ENCODE results near the gene TMTC2. TPM values are rescaled to one million over a fixed set of nuclear protein-coding genes. Genes with fewer than 3 reads are reported as not detected.

TMTC2 gene
- total RNA-seq, 2 experiments from 2014 or later = 2.4 to 2.5 TPM

DNA sequence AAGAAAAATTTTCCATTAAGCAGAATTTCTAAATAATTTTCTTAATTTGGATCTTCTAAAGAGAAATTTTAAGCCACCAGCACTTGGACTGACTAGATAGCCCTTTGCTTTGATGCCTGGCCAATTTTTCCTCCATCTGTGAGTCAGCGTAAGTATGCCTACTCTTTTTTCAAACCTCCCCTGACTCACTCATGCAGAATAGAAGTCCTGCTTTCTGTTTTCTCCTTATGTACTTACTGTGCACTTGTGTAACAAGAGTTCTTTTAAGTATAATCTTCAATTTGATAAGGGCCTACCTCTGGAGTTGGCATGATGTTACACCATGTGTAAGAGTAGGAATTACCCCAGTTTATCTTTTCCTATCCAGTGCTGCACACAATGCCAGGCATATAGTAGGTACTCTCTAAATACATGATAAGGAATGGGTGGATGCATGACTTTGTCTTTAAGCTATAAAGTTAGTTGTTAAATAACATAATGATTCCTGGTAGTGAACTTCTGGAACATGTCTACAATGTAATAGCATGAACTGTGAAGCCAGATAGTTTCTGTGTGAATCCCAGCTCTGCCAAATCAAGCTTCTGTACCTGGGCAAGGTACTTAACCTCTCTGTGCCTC lies 329.6 kb downstream of the TMTC2 start:
- ATAC-seq (no peak), DNase-seq (no peak)
- Mint-ChIP-seq H3K4me1 (no peaks in the 10 kb centered on the region), H3K27me3 (no peaks in the 10 kb centered on the region), H3K27ac (no peak overlapping the region), H3K9me3 (ENCODE audit: low read depth) (no peaks in the 10 kb centered on the region), H3K4me3 (no peak overlapping the region), H3K36me3 (ENCODE audit: low read depth) (no peaks in the 10 kb centered on the region)
- intact Hi-C loops (cut with DNase I, micrococcal nuclease) = no loop called here
- ChIA-PET POLR2A (no interaction called here), CTCF (no interaction called here)

DNA sequence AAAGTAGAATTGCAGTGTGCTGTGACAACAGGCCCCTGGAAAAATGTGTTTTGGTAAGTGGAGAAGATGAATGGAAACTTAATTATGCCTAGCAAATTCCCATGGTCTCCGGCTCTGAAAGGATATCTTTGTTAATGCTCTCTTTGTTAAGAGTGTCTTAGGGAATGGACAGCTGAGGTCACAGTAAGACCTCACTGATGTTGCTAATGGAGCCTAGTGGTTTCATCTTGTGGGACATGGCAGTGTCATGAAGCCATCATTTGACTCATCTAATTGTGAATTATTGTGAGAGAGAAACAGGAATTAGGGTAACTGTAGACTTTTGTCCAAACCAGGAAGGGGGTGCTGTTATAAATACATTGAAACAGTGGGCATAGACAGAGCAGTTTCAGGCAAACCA lies 330.3 kb downstream of the TMTC2 start:
- no peaks in the 10 kb centered on the region for H3K9me3 Mint-ChIP-seq (ENCODE audit: low read depth)
- intact Hi-C loops (cut with DNase I, micrococcal nuclease) = no loop called here
- no peaks in the 10 kb centered on the region for H3K27me3 Mint-ChIP-seq
- no peak overlapping the region for H3K4me3 Mint-ChIP-seq
- no peaks in the 10 kb centered on the region for H3K4me1 Mint-ChIP-seq
- ATAC-seq = no peak
- ChIA-PET POLR2A (no interaction called here), CTCF (no interaction called here)
- no peaks in the 10 kb centered on the region for H3K36me3 Mint-ChIP-seq (ENCODE audit: low read depth)
- no peak overlapping the region for H3K27ac Mint-ChIP-seq
- no peak for DNase-seq

DNA sequence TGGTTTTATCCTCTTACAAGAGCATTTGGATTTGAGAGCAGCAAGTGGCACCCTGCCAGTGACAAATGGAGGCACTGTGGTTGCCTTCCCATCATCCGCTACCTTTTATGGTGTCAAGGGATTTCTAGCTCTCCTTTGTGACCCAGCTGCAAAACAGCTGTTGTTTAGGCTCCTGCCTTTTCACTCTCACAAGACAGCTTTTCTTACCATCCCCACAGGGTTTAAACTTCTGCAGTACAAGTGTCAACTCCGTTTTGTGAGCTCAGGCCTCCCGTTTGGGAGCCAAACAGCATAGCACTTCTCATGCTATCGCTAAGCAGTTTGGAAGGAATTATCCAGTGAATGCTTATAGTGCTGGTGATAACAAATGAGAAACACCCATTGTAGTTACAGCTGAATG lies 331.4 kb downstream of the TMTC2 start:
- Mint-ChIP-seq H3K36me3 (ENCODE audit: low read depth) (no peaks in the 10 kb centered on the region), H3K27me3 (no peaks in the 10 kb centered on the region), H3K4me3 (no peak overlapping the region), H3K27ac (no peak overlapping the region), H3K9me3 (ENCODE audit: low read depth) (no peaks in the 10 kb centered on the region), H3K4me1 (no peaks in the 10 kb centered on the region)
- intact Hi-C loops (cut with DNase I, micrococcal nuclease) = no loop called here
- ATAC-seq = no peak
- ChIA-PET POLR2A (no interaction called here), CTCF (interaction anchor here (1.1 kb wide), 1 partner anchor 13 kb away, joined by 3 read pairs; no protein-coding TSS in a partner anchor)
- no peak for DNase-seq

DNA sequence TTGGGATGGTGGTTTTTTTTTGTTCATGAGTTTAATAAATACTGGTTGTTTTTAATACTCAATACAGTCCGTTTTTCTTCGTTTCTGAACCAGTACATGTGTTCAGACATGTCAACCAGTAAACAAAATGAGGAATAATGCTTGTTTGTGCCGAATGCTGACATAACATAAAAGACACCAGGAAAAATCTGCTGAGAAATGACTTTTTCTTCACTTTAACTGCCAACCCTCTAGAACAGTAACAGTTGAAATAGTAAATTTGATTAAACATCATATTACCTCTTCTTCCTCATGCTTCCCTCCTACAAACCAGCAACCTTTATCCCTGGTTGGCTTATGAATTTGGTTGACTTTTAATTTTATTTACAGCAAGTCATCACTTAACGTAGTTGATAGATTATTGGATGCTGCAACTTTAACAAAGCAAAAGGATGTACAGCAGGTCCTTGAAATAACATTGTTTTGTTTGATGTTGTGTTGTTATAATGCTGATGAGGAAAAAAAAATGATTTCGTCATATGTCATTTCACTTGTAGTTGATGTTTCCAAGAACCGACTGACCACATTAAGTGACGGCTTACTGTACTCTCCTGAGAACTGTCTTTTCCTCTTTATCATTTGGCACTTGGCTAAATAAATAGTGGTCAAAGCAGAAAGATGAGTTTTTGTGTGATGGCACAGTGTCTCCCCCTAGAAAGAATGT lies 340.5 kb downstream of the TMTC2 start:
- no peak for DNase-seq
- Mint-ChIP-seq H3K27me3 (no peaks in the 10 kb centered on the region), H3K4me1 (no peaks in the 10 kb centered on the region), H3K36me3 (ENCODE audit: low read depth) (no peaks in the 10 kb centered on the region), H3K27ac (no peak overlapping the region), H3K4me3 (no peak overlapping the region), H3K9me3 (ENCODE audit: low read depth) (no peaks in the 10 kb centered on the region)
- ChIA-PET CTCF (no interaction called here), POLR2A (no interaction called here)
- no peak for ATAC-seq
- intact Hi-C loops (cut with DNase I, micrococcal nuclease) = no loop called here

DNA sequence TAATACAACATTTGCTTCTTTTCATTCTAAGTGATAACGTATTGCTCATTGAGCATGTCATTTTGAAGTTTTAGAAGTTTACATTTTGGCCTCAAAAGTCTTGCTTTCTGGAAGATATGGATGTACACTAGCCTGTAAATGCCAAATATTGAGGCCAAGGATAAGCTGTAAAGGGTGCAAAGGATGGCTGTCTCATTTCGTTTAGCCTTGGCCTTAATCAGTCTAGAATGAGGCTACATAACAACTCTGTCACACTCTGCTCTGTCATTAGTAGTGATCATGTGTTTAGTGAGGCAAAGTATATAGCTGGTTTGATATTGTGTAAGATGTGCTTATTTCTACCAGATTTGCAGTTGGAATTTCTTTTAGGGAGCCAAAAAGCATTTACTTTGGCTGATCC lies 344.5 kb downstream of the TMTC2 start:
- H3K9me3 Mint-ChIP-seq (ENCODE audit: low read depth) = no peaks in the 10 kb centered on the region
- H3K27me3 Mint-ChIP-seq = no peaks in the 10 kb centered on the region
- ChIA-PET CTCF (interaction anchor here (0.7 to 0.9 kb wide), 2 partner anchors 17 to 43 kb away, joined by 3 read pairs; no protein-coding TSS in a partner anchor), POLR2A (no interaction called here)
- ATAC-seq (no peak), DNase-seq (no peak)
- intact Hi-C loops (cut with DNase I, micrococcal nuclease) = no loop called here
- no peak overlapping the region for H3K27ac Mint-ChIP-seq
- H3K4me3 Mint-ChIP-seq = no peak overlapping the region
- no peaks in the 10 kb centered on the region for H3K4me1 Mint-ChIP-seq
- no peaks in the 10 kb centered on the region for H3K36me3 Mint-ChIP-seq (ENCODE audit: low read depth)

DNA sequence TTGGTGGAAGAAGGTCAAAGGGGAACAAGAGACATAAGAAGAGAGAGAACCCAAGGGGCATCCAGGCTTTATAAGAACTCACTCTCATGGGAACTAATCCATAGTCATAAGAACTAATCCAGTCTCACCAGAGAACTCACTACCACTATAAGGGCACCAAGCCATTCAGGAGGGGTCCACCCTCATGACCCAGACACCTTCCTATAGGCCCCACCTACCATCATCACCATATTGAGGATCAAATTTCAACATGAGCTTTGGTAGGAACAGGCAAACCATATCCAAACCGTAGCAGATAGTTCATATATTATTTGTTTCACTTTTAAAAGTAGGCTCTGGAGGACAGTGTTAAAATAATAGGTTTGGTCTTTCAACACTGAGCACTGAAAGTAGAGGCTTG lies 350.1 kb downstream of the TMTC2 start:
- no peak overlapping the region for H3K27ac Mint-ChIP-seq
- no peak for DNase-seq
- intact Hi-C loops (cut with DNase I, micrococcal nuclease) = no loop called here
- no peak overlapping the region for H3K4me3 Mint-ChIP-seq
- H3K27me3 Mint-ChIP-seq = no peaks in the 10 kb centered on the region
- ChIA-PET CTCF (no interaction called here), POLR2A (no interaction called here)
- no peak for ATAC-seq
- no peaks in the 10 kb centered on the region for H3K4me1 Mint-ChIP-seq
- no peaks in the 10 kb centered on the region for H3K36me3 Mint-ChIP-seq (ENCODE audit: low read depth)
- no peaks in the 10 kb centered on the region for H3K9me3 Mint-ChIP-seq (ENCODE audit: low read depth)

DNA sequence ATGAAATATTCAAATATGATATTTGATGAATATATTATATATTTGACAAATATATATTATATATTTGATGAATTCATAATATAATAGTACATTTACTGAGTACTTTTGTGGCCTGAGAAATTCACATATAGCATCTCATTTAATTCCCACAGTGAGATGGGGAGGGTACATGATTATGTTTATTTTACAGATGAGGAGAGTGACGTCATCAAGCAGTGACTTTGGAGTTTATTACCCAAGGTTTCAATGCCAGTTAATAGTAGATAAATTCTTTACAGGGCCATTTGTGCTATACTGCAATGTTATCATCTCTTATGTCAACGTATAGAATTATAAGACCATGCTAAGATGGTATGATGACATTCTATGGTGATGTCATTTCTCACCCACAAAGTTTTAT lies 352.7 kb downstream of the TMTC2 start:
- Mint-ChIP-seq H3K36me3 (ENCODE audit: low read depth) (no peaks in the 10 kb centered on the region), H3K9me3 (ENCODE audit: low read depth) (no peaks in the 10 kb centered on the region), H3K27ac (no peak overlapping the region), H3K27me3 (no peaks in the 10 kb centered on the region), H3K4me1 (no peaks in the 10 kb centered on the region), H3K4me3 (no peak overlapping the region)
- ATAC-seq (no peak), DNase-seq (no peak)
- ChIA-PET CTCF (no interaction called here), POLR2A (no interaction called here)
- intact Hi-C loops (cut with DNase I, micrococcal nuclease) = no loop called here

DNA sequence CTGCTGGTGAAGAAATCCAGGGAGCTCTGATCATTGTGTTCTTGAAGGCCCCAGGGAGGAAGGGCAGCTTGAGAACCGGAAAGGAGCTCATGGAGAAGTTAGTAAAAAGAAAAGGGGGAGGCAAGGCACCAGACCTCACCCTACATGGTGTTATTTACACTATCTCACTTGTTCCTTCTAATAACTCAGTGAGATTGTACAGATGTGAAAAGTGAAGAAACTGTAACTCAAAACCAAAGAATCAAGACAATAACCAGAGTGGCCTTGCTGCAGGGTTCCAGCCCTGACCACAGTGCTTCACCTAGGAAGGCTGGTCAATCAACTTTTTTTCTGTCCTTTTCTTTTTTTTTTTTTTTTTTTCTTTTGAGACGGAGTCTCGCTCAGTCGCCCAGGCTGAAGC lies 353.6 kb downstream of the TMTC2 start:
- DNase-seq = no peak
- intact Hi-C loops (cut with DNase I, micrococcal nuclease) = no loop called here
- Mint-ChIP-seq H3K4me3 (no peak overlapping the region), H3K27ac (no peak overlapping the region), H3K4me1 (no peaks in the 10 kb centered on the region), H3K9me3 (ENCODE audit: low read depth) (no peaks in the 10 kb centered on the region), H3K36me3 (ENCODE audit: low read depth) (no peaks in the 10 kb centered on the region), H3K27me3 (no peaks in the 10 kb centered on the region)
- CTCF ChIA-PET = no interaction called here
- POLR2A ChIA-PET = no interaction called here
- no peak for ATAC-seq

DNA sequence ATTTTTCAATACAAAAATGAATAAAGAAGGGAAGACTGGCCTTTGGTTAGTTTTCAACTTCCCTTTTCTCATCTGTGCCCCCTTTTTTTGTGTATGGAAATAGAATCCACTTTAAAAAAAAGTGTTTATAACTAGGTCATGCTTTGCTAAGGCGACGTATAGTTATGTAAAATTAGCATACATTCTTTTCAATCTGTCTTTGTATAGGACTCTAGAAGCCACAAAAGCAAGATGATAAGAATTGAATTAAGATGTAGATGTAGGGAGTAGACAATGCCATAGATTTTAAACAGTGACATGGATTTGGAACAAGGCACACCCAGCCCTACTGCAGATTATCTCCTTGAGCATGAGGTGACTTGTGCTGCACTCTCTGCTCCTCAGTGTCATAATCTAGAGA lies 354.3 kb downstream of the TMTC2 start:
- ATAC-seq = no peak

DNA sequence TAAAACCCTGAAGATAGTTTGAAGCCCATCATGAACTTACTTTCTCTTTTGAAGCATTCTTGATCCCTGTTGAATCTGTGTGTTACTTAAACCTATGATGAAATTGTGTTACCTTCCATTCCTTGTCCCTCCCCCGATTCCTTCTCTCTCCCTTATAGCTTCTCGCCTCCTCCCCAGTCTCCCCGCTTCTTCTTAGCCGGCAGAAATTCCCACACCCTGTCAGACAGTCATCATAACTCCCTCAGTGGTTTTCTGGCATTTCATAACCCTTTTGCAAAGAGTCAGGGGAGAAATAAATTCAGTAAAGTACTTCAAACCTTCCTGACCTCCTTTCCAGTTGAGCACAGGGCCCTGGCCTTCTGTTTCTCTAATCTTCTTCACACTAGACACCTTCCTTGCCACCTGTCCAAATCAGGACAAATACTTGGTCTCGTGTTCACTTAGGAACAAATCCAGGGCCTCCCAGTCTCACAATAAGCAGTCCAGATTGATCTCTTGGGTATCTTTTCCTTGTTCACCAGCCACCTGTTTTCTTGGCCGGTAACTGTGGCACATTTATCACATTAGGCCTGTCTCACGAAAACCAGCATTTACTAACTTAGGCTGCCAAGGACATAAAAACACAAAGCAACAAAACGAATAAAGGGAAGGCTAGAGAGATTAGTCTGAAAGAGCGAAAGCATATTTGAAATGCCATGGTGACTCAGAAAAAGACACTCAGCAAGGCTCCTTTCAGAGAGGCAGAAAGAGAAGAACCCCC lies 355.9 kb downstream of the TMTC2 start:
- H3K4me1 Mint-ChIP-seq = no peaks in the 10 kb centered on the region
- intact Hi-C loops (cut with DNase I, micrococcal nuclease) = no loop called here
- H3K27me3 Mint-ChIP-seq = no peaks in the 10 kb centered on the region
- no peak overlapping the region for H3K4me3 Mint-ChIP-seq
- CTCF ChIA-PET = no interaction called here
- H3K9me3 Mint-ChIP-seq (ENCODE audit: low read depth) = no peaks in the 10 kb centered on the region
- DNase-seq (no peak), ATAC-seq (no peak)
- H3K36me3 Mint-ChIP-seq (ENCODE audit: low read depth) = no peaks in the 10 kb centered on the region
- no peak overlapping the region for H3K27ac Mint-ChIP-seq
- POLR2A ChIA-PET = no interaction called here

More for the DNA sequence above, 354.3 kb downstream of the TMTC2 start:
- CTCF ChIA-PET = no interaction called here
- DNase-seq = no peak
- Mint-ChIP-seq H3K4me1 (no peaks in the 10 kb centered on the region), H3K27ac (no peak overlapping the region), H3K27me3 (no peaks in the 10 kb centered on the region), H3K36me3 (ENCODE audit: low read depth) (no peaks in the 10 kb centered on the region), H3K4me3 (no peak overlapping the region), H3K9me3 (ENCODE audit: low read depth) (no peaks in the 10 kb centered on the region)
- POLR2A ChIA-PET = no interaction called here
- intact Hi-C loops (cut with DNase I, micrococcal nuclease) = no loop called here

DNA sequence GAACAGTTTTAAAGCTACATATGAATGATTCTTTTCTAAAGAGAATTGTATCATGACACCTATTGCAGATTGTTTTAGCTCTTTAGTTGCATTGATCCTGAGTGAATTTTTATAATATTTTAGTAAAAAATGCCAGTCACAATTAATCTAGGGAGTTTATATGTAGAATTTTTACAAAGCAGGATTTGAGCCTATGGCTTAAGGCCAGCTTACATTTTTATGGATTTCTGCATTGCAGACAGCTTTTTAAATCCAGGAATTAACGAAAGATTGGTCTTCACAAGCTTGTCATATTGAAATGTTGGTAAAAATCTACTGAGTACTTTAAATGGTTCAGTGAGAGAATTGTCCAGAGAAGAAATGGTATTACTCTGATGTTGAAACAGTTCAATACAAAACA lies 358.0 kb downstream of the TMTC2 start:
- ATAC-seq (no peak), DNase-seq (no peak)
- peaks cover 2% of the 10 kb centered on the region for H3K9me3 Mint-ChIP-seq (ENCODE audit: low read depth)
- CTCF ChIA-PET = no interaction called here
- no peaks in the 10 kb centered on the region for H3K27me3 Mint-ChIP-seq
- intact Hi-C loops (cut with DNase I, micrococcal nuclease) = no loop called here
- H3K36me3 Mint-ChIP-seq (ENCODE audit: low read depth) = no peaks in the 10 kb centered on the region
- H3K4me1 Mint-ChIP-seq = no peaks in the 10 kb centered on the region
- POLR2A ChIA-PET = no interaction called here
- H3K4me3 Mint-ChIP-seq = no peak overlapping the region
- no peak overlapping the region for H3K27ac Mint-ChIP-seq

DNA sequence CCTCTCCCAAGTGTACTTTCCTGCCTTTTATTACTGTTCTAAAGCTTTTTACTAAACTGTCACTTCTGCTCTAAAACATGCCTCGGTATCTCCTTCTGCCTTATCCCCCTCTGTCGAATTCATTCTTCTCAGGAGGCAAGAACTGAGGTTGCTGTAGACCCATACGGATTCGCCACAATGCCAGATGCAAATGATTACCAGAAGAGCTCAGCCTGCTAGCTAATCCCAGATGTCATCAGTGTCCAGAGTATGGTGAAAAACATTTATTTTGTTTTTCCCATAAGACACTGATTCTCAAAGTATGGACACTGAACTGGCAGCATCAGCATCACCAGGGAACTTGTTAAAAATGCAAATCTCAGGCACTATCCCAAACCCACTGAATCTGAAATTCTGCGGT lies 359.3 kb downstream of the TMTC2 start:
- Mint-ChIP-seq H3K27me3 (no peaks in the 10 kb centered on the region), H3K27ac (no peak overlapping the region)

More for the DNA sequence above, 359.3 kb downstream of the TMTC2 start:
- intact Hi-C loops (cut with DNase I, micrococcal nuclease) = no loop called here
- Mint-ChIP-seq H3K36me3 (ENCODE audit: low read depth) (no peaks in the 10 kb centered on the region), H3K9me3 (ENCODE audit: low read depth) (peaks cover 2% of the 10 kb centered on the region), H3K4me1 (no peaks in the 10 kb centered on the region), H3K4me3 (no peak overlapping the region)
- ATAC-seq = no peak
- ChIA-PET POLR2A (no interaction called here), CTCF (no interaction called here)
- no peak for DNase-seq

Data from activated CD4-positive, alpha-beta T cell treated with anti-CD3 and anti-CD28 coated beads for 36 hours (primary cell).